Astrocyte of the spinal cord (primary cell): ENCODE data around the gene MEF2C.

Experiments used
- DNase-seq: peaks from one replicate; pipeline ENCODE4 v3.0.0; 2011; ENCODE audit warnings: low read depth, low spot score
- H3K4me3 ChIP-seq: 2 replicates; pipeline ENCODE4 v1.5.1; 2011; ENCODE audit warnings: low read depth, mild to moderate bottlenecking, low read length, moderate library complexity
- in situ Hi-C: cut with HindIII; loops from 2 replicates; pipeline ENCODE4 v1.10.0; 2017; ENCODE audit warnings: low sequenced_read_pairs
- TF ChIP-seq, protein P1 (sequence below): IDR thresholded peaks from 2 replicates; pipeline ENCODE4 v1.5.1; 2012; ENCODE audit warnings: low read depth, mild to moderate bottlenecking, low read length, inconsistent platforms

MEF2C gene

GRCh38 chr5:88820581-88820980, 62.4 kb downstream of the MEF2C start:
- DNase-seq = no peak
- TF ChIP-seq, protein P1, sequence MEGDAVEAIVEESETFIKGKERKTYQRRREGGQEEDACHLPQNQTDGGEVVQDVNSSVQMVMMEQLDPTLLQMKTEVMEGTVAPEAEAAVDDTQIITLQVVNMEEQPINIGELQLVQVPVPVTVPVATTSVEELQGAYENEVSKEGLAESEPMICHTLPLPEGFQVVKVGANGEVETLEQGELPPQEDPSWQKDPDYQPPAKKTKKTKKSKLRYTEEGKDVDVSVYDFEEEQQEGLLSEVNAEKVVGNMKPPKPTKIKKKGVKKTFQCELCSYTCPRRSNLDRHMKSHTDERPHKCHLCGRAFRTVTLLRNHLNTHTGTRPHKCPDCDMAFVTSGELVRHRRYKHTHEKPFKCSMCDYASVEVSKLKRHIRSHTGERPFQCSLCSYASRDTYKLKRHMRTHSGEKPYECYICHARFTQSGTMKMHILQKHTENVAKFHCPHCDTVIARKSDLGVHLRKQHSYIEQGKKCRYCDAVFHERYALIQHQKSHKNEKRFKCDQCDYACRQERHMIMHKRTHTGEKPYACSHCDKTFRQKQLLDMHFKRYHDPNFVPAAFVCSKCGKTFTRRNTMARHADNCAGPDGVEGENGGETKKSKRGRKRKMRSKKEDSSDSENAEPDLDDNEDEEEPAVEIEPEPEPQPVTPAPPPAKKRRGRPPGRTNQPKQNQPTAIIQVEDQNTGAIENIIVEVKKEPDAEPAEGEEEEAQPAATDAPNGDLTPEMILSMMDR = no peak
- no peak overlapping the region for H3K4me3 ChIP-seq
- in situ Hi-C loops = no loop called here

- no peak overlapping the region for H3K4me3 ChIP-seq
- TF ChIP-seq, protein P1 = no peak
- in situ Hi-C loops = no loop called here
- no peak for DNase-seq
Observed at GRCh38 chr5:88819301-88819999, 63.5 kb downstream of the MEF2C start.

DNA sequence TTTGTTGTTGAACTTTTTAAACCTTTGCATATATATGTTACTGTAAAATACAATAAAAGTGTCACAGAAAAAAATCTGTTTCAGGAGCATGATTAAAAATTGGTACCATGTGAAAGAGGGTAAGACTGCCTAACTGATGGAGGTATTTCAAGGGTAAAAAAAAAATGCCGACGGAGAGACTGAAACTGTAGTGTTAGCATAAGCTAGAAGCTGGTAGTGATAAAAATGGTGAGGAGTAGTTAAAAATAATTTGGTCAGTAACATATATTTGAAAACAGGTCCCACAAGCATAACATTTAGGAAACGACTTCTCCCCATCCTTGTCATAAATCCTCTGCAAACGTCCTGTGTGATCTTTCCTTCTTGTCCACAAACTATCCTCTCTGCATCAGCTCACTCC, 64.7 kb downstream of the MEF2C start:
- no peak overlapping the region for H3K4me3 ChIP-seq
- in situ Hi-C loops = no loop called here
- TF ChIP-seq, protein P1 = no peak
- DNase-seq = no peak

DNA sequence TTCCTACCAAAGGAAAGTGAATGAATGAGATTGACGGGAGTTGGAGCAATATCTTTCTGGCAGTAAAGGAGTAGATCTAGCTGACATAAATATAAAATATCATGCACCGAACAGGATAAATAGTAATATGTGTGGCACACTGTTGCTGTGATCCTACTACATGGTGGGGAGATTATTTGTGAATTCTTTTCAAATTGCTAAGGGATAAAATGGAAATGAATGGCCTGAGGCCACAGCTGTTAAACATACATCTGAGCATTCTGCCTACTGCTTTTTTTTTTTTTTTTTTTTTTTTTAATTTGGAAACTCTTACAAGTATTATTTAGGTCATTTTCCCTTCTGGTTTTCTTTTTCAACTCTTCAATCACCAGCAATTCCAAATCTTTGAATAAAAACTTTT, 66.8 kb downstream of the MEF2C start:
- no peak for DNase-seq
- in situ Hi-C loops = no loop called here
- no peak overlapping the region for H3K4me3 ChIP-seq
- TF ChIP-seq, protein P1 = no peak

DNA sequence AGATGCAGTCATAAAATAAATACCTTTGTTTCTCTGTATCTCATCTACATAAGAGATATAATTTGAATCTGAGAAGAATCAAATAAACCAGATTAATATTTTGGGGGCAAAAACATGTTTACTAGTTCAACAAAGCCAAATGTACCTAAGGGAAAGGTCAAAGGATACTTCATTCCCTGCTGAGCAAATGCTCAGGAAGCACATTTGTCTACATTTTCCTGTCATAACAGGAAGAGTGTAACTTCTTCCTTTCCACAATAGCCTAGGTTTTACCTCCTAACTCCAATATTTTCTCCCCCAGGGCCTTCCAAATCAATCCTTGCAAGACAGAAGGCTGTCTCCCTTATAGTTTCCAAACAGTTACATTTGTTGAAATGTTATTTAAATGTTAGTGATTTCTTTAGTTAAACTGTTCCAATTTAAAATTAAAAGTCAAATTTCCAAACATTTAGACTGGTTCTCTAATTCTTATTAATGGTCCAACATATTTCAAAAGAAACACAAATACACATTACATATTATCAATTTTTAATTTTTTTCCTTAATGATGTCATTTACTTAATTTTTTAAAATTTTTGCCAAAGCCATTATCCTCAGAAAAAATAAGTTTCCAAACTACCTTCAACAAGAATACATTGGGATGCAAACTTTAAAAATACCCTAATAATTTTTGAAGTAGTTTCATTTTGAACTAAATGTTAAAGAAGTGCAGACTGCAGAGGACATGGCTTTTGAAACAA, 67.8 kb downstream of the MEF2C start:
- TF ChIP-seq, protein P1 = no peak
- no peak overlapping the region for H3K4me3 ChIP-seq
- no peak for DNase-seq
- in situ Hi-C loops = no loop called here

- H3K4me3 ChIP-seq = no peak overlapping the region
- in situ Hi-C loops = no loop called here
- TF ChIP-seq, protein P1 = no peak
- DNase-seq = no peak
Observed at GRCh38 chr5:88813805-88814575, 69.0 kb downstream of the MEF2C start.
